Stimulated activated memory B cell treated with anti-CD40 and anti-IgM and Interleukin-4, amounts not matched to agents 10 μg/mL and 1 μg/mL and 100 μg/mL, for 72 hours (primary cell): ENCODE results near the gene FBXL4.

Source experiments
- ATAC-seq: fragments of 150-1000 bp; cut with Tn5 transposase; 2 replicates; pipeline ENCODE4 v1.10.0; 2021
- H3K27ac Mint-ChIP-seq: one replicate; pipeline ENCODE4 v1.8.0; 2022; ENCODE audit warnings: mild to moderate bottlenecking, mixed read lengths
- H3K27me3 Mint-ChIP-seq: one replicate; pipeline ENCODE4 v1.8.0; 2022; ENCODE audit warnings: mixed read lengths
- H3K36me3 Mint-ChIP-seq: one replicate; pipeline ENCODE4 v1.8.0; 2022; ENCODE audit warnings: mixed read lengths
- H3K4me1 Mint-ChIP-seq: one replicate; pipeline ENCODE4 v1.8.0; 2022; ENCODE audit warnings: mixed read lengths
- H3K4me3 Mint-ChIP-seq: one replicate; pipeline ENCODE4 v1.8.0; 2022; ENCODE audit warnings: mild to moderate bottlenecking, moderate library complexity, mixed read lengths
- H3K9me3 Mint-ChIP-seq: one replicate; pipeline ENCODE4 v1.8.0; 2022; ENCODE audit warnings: mixed read lengths

Gene FBXL4

DNA sequence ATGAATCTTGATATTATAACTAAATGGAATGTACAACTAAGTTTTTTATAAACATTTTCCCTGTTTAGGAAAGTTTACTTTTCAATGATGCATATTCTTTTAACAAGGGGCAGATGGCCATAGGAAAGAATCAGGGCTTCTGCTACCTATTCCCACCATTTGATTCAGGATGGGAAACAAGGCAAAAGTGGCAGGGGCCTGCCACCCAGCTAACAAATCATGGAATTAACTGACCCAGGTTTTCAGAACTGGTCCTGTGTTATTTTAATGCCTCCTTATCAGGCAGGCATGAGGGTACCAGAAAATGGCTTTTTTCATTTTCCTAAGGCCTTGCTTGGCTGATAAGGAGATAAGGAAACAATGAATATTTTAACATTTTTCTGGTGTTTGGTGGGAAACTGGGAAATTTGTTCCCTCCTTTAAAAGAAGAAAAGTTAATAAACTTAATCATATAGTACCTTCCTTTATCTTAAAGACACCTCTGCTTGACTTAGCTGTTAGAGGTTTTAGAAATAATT lies 106.7 kb downstream of the FBXL4 start:
- Mint-ChIP-seq H3K9me3 (no peaks in the 10 kb centered on the region), H3K36me3 (no peaks in the 10 kb centered on the region), H3K4me3 (no peak overlapping the region), H3K4me1 (peaks cover 31% of the 10 kb centered on the region), H3K27ac (no peak overlapping the region), H3K27me3 (peaks cover 97% of the 10 kb centered on the region)
- no peak for ATAC-seq

DNA sequence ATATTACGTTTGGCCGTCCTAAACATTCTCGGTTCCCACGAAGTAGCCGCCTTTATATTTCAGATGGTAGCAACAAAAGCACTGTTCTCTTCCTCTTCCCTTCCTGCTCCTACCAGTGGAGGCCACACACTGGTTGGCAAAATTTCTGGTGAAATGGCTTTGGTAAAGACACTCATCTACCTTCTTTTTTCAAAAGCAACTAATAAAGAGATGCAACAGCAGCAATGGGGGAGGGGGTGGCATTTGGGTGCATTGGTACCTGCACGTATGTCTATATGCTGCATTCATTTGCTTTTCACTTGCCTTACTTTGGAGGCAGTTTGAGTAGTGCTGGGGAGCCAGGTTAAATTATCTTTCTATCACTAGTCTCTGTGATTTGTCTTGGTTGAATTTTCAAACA lies 107.4 kb downstream of the FBXL4 start:
- H3K4me3 Mint-ChIP-seq = no peak overlapping the region
- ATAC-seq = no peak
- peaks cover 31% of the 10 kb centered on the region for H3K4me1 Mint-ChIP-seq
- H3K36me3 Mint-ChIP-seq = no peaks in the 10 kb centered on the region
- no peaks in the 10 kb centered on the region for H3K9me3 Mint-ChIP-seq
- peaks cover 97% of the 10 kb centered on the region for H3K27me3 Mint-ChIP-seq
- no peak overlapping the region for H3K27ac Mint-ChIP-seq

DNA sequence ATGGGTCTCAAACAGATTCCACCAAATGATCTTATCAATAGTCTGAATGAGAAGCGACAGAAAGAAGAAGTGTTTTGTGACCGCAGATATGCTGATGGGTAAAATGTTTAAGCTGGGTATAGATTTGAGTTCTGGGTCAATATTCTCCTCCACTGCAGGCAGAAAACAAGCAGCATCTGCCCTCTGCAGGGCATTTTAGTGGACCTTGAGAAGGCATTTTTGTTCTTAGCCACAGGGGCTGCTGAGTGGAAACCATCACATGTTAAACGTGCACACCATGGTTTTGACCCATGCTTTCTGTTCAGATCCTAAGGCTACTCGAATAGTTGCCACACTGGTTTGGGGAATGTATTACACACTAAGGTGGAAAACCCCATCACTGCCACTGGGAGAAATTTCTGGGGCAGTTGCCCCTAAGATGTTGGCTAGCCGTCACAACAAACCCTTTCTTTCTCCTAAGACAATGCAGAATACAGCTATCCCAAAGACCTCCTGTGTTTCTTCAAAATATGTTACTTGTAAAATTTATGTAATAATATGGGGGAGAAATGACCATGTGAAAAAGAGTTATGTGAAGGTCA lies 107.9 kb downstream of the FBXL4 start:
- Mint-ChIP-seq H3K9me3 (no peaks in the 10 kb centered on the region), H3K4me3 (no peak overlapping the region), H3K27me3 (peaks cover 93% of the 10 kb centered on the region), H3K36me3 (no peaks in the 10 kb centered on the region), H3K27ac (no peak overlapping the region), H3K4me1 (peaks cover 26% of the 10 kb centered on the region)
- ATAC-seq = no peak

DNA sequence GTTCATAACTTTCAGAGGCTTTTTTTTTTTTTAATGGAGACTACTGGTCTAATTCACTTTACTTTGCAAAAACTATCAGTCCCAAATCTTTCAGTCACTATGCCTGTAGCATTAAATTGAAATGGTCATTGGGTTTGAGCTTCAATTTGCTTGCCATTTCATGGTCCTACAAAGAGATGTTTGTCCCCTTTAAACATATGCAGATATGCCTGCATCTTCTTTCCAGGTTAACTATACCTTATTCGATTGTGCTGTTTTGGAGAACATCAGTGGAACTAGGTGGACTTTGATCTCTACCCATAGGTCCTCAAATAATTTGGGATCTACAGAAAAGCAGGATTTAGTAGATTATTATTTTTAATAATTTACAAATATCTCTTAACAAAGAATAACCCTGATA lies 108.8 kb downstream of the FBXL4 start:
- Mint-ChIP-seq H3K27me3 (peaks cover 93% of the 10 kb centered on the region), H3K36me3 (no peaks in the 10 kb centered on the region), H3K4me3 (no peak overlapping the region), H3K27ac (no peak overlapping the region), H3K4me1 (peaks cover 28% of the 10 kb centered on the region), H3K9me3 (no peaks in the 10 kb centered on the region)
- no peak for ATAC-seq

- no peak overlapping the region for H3K4me3 Mint-ChIP-seq
Measured at GRCh38 chr6:98838032-98838431, 109.7 kb downstream of the FBXL4 start.

DNA sequence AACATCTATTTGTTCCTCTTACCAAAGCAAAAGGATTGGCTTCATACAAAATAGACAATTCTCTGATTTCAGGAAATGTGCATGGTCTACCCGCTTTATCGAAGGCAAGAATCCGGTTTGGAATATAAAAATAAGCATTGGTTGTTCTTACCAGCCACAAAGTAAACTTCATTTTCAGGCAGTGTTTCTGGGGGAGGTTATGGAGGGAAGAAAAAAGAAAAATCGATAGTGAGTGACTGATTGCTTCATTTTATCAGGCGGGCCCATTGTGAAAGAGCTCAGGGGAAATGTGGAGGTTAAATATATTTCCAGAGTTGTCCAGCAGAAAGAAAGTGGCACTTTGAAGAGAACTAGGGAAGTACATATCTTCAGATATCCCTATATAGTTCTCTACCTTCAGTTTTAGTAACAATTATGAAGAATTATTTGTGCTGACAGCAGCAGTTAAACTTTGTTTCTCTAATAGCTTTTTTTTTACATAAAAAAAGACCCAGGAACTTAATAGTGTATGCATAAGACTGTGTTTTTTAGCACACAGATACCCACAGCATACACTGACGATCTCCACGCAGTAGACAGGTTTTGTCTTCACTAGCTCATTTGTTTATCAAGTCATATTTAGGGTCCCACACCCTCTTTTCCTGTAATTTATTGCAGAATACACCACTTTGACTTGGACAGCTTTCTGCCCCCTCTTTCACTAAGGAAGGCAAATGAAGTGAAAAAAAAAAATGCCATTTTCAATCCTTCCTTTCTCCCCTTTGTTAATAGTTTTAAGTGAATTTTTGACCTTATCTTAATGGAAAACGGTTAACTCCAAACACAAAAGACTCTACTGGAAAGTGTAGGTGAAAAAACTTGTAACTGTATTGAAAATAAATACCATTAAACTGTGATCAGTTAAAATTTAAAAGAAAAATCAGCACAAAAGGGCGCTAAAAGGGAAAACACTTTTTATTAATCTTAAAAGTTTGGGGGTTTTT lies 110.5 kb downstream of the FBXL4 start:
- H3K4me1 Mint-ChIP-seq = peaks cover 29% of the 10 kb centered on the region
- no peaks in the 10 kb centered on the region for H3K36me3 Mint-ChIP-seq
- no peak overlapping the region for H3K27ac Mint-ChIP-seq
- H3K9me3 Mint-ChIP-seq = no peaks in the 10 kb centered on the region
- ATAC-seq = no peak
- no peak overlapping the region for H3K4me3 Mint-ChIP-seq
- H3K27me3 Mint-ChIP-seq = peaks cover 93% of the 10 kb centered on the region

More at GRCh38 chr6:98838032-98838431, 109.7 kb downstream of the FBXL4 start:
- Mint-ChIP-seq H3K9me3 (no peaks in the 10 kb centered on the region), H3K36me3 (no peaks in the 10 kb centered on the region), H3K27me3 (peaks cover 93% of the 10 kb centered on the region), H3K4me1 (peaks cover 30% of the 10 kb centered on the region), H3K27ac (no peak overlapping the region)
- no peak for ATAC-seq

- H3K36me3 Mint-ChIP-seq = no peaks in the 10 kb centered on the region
- H3K27ac Mint-ChIP-seq = no peak overlapping the region
- H3K9me3 Mint-ChIP-seq = no peaks in the 10 kb centered on the region
- peaks cover 34% of the 10 kb centered on the region for H3K4me1 Mint-ChIP-seq
- H3K4me3 Mint-ChIP-seq = peak overlapping the region; percentile 4
- no peak for ATAC-seq
- peaks cover 92% of the 10 kb centered on the region for H3K27me3 Mint-ChIP-seq
Measured at GRCh38 chr6:98836025-98836961, 111.5 kb downstream of the FBXL4 start.

- H3K27ac Mint-ChIP-seq = no peak overlapping the region
- no peaks in the 10 kb centered on the region for H3K9me3 Mint-ChIP-seq
- H3K4me3 Mint-ChIP-seq = peak overlapping the region; percentile 4
- ATAC-seq = no peak
- no peaks in the 10 kb centered on the region for H3K36me3 Mint-ChIP-seq
- peaks cover 39% of the 10 kb centered on the region for H3K4me1 Mint-ChIP-seq
- H3K27me3 Mint-ChIP-seq = peaks cover 92% of the 10 kb centered on the region
Measured at GRCh38 chr6:98835149-98836024, 112.4 kb downstream of the FBXL4 start.

DNA sequence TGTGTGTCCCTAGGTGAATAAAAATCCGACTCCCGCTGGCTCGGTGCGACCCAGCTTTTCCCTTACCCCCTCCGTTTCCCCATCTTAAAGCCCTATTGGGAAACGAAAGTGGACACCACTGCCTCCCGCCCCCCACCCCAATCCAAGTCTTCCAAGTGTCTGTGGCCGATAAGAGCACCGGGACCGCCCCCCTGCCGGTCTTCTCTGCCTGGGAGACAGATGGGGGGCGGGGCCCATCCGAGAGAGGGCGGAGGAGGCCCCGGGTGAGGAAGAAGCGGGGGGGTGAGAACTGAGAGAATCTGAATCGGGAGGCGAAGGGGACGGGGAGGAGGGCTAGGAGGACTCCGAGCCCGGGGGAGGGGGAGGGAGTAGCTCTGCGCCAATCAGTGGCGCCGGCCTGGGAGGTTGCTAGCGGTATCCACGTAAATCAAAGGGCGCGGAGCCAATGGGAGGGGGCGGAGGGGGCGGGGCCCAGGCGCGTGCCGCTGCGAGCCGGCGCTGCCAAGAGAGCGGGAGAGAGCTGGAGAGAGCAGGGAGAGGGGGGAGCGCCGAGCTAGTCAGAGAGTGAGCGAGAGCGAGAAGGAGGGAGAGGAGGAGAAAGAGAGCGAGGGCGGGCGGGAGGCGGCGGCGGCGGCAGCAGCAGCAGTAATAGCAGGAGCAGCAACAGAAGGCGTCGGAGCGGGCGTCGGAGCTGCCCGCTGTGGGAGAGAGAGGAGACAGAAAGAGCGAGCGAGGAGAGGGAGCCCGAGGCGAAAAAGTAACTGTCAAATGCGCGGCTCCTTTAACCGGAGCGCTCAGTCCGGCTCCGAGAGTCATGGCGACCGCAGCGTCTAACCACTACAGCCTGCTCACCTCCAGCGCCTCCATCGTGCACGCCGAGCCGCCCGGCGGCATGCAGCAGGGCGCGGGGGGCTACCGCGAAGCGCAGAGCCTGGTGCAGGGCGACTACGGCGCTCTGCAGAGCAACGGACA lies 113.4 kb downstream of the FBXL4 start, which contains the start of gene POU3F2:
Gene POU3F2 (plus strand): TSS at position 515 of the 972 bp plus-strand sequence. CDS start 300 bp downstream, at position 815.
- peaks cover 92% of the 10 kb centered on the region for H3K27me3 Mint-ChIP-seq
- peak within 1 kb of the TSS; percentile 83 for H3K4me3 Mint-ChIP-seq
- H3K36me3 Mint-ChIP-seq = no peaks in the 10 kb centered on the region
- H3K27ac Mint-ChIP-seq = peak within 1 kb of the TSS; percentile 9
- peak; percentile 84 for ATAC-seq
- peaks cover 41% of the 10 kb centered on the region for H3K4me1 Mint-ChIP-seq
- no peaks in the 10 kb centered on the region for H3K9me3 Mint-ChIP-seq

DNA sequence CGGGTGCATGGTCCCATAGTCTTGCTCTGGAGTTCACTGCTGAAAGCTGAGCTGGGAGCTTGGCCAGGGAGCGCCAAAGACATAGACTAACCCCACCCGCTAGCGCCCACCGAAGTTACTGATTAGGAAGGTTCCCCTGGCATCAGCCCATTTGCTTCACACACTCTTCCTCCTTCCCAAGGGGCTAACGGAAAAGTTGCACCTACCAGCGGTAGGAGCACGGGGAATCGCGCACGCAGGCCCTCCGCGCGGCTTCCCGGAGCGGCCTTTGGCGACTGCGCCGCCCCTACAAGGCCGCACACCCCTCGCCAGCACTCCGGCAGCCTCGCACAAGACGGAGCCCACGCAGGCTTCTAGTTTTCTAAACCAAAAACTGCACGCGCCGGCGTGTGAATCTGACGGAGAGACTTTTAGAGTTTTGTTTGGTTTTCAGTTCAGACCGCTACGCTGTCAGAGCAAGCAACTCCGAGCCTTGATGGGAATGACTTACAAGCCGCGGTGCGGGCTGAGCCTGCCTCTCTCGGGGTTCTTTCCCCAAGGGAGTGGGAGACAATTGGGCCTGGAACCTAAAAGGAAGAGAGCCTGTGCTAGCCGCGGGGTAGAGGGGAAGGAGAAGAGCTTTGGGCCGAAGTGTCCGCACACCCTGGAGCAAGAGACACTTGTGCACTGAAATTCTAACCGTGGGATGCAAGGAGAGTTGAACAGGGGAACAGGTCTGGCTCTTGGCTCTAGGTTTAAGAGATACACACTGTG lies 114.3 kb downstream of the FBXL4 start:
- H3K27me3 Mint-ChIP-seq = peaks cover 95% of the 10 kb centered on the region
- H3K36me3 Mint-ChIP-seq = no peaks in the 10 kb centered on the region
- peaks cover 48% of the 10 kb centered on the region for H3K4me1 Mint-ChIP-seq
- H3K4me3 Mint-ChIP-seq = peak overlapping the region; percentile 83
- ATAC-seq = peak; percentile 34
- H3K27ac Mint-ChIP-seq = peak overlapping the region; percentile 9
- H3K9me3 Mint-ChIP-seq = no peaks in the 10 kb centered on the region

DNA sequence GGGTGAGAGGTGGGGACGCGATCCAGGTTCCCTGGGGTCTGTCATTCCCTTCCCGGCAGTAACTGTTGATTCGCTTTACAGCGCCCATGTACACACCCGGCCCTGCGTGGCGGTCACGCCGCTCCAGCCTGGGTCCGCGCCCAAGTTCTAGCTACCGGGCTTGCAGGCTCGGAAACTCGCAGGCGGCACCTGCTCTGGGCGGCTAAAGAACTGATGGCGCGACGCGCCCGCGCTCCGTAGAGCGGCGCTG lies 114.8 kb downstream of the FBXL4 start:
- H3K9me3 Mint-ChIP-seq = no peaks in the 10 kb centered on the region
- peak overlapping the region; percentile 83 for H3K4me3 Mint-ChIP-seq
- no peak for ATAC-seq
- H3K4me1 Mint-ChIP-seq = peaks cover 48% of the 10 kb centered on the region
- H3K36me3 Mint-ChIP-seq = no peaks in the 10 kb centered on the region
- peaks cover 95% of the 10 kb centered on the region for H3K27me3 Mint-ChIP-seq
- no peak overlapping the region for H3K27ac Mint-ChIP-seq

DNA sequence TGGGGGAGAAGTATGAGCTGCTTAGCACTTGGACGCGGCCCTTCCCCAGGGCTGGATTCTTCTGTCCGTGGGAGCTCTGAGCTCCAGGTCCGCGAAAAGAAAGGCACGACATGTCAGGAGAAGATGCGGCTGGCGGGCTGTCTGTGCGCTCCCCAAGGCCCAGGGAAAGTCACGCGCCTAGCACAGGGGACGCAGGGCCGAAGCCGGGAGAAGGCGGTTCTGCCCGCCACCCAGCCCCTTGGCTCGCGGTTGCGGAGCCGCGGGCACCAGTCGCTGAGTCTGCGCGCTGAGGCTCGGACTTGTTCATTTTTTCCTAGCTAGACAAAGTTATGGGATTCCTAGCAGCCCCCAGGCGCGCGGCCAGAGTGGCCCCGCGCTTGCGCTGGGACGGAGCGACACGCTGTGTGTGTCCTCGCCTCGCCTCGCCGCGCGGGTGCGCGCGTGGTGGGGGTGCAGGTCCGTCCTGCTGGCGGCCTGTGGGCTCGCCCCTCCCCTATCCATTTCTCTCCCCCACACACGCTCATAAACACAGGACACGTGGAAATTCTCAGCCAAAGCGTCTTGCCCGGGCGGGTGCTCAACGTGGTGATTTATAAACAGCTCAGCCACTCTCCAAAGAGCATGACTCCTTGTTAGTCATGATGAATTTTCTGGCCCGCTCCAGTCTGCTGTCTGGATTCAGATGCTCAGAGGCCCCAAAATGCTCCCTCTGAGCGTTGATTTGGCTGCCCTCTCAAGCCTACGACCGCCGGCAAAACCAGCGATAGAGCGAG lies 115.3 kb downstream of the FBXL4 start:
- ATAC-seq = no peak
- H3K9me3 Mint-ChIP-seq = no peaks in the 10 kb centered on the region
- no peaks in the 10 kb centered on the region for H3K36me3 Mint-ChIP-seq
- peaks cover 48% of the 10 kb centered on the region for H3K4me1 Mint-ChIP-seq
- no peak overlapping the region for H3K4me3 Mint-ChIP-seq
- no peak overlapping the region for H3K27ac Mint-ChIP-seq
- peaks cover 95% of the 10 kb centered on the region for H3K27me3 Mint-ChIP-seq
